Muscle of arm (tissue), 14 donors: Measurements from ENCODE around the gene PPP2R1A. TPM values are rescaled to one million over a fixed set of nuclear protein-coding genes. Genes with fewer than 3 reads are reported as not detected.
A peak's percentile ranks its signal among the peaks of the same experiment; 100 is the strongest.

ENCODE experiments used
- DNase-seq: peaks from one replicate; pipeline ENCODE4 v3.0.0-alpha.2; 2013
- long read RNA-seq, 11 donors: transcript quantifications; one replicate each; lab custom pipeline, GENCODE V29; 2026
- polyA plus RNA-seq, 12 donors: library from polyadenylated mRNA; unstranded; fragments of 120-200 nt; gene quantifications; one replicate each; pipeline ENCODE4 v1.2.1, GENCODE V29; 2013; ENCODE audit not compliant: insufficient read length in 12 of 12

PPP2R1A gene
- 100 to 1,000 TPM in 11 of 12 donors, not detected in 1; 204 to 328 (median 279) TPM for polyA plus RNA-seq
- long read RNA-seq, donor 1, full-length matches to known transcripts = 61 of 115 reads
- long read RNA-seq, donor 1, partial matches to known transcripts = 54 of 115 reads
- long read RNA-seq, donor 1, other reads (novel, unspliced or antisense) = 0 of 115 reads
- long read RNA-seq, donor 2, full-length matches to known transcripts = 71 of 85 reads
- long read RNA-seq, donor 2, partial matches to known transcripts = 8 of 85 reads
- long read RNA-seq, donor 2, other reads (novel, unspliced or antisense) = 6 of 85 reads
- long read RNA-seq, donor 3, full-length matches to known transcripts = 33 of 33 reads
- long read RNA-seq, donor 3, partial matches to known transcripts = 0 of 33 reads
- long read RNA-seq, donor 3, other reads (novel, unspliced or antisense) = 0 of 33 reads
- long read RNA-seq, donor 4, full-length matches to known transcripts = 26 of 40 reads
- long read RNA-seq, donor 4, partial matches to known transcripts = 14 of 40 reads
- long read RNA-seq, donor 4, other reads (novel, unspliced or antisense) = 0 of 40 reads
- long read RNA-seq, donor 5, full-length matches to known transcripts = 85 of 103 reads
- long read RNA-seq, donor 5, partial matches to known transcripts = 12 of 103 reads
- long read RNA-seq, donor 5, other reads (novel, unspliced or antisense) = 6 of 103 reads
- long read RNA-seq, donor 6, full-length matches to known transcripts = 40 of 45 reads
- long read RNA-seq, donor 6, partial matches to known transcripts = 5 of 45 reads
- long read RNA-seq, donor 6, other reads (novel, unspliced or antisense) = 0 of 45 reads
- long read RNA-seq, donor 7, full-length matches to known transcripts = 26 of 38 reads
- long read RNA-seq, donor 7, partial matches to known transcripts = 12 of 38 reads
- long read RNA-seq, donor 7, other reads (novel, unspliced or antisense) = 0 of 38 reads
- long read RNA-seq, donor 8, full-length matches to known transcripts = 78 of 117 reads
- long read RNA-seq, donor 8, partial matches to known transcripts = 39 of 117 reads
- long read RNA-seq, donor 8, other reads (novel, unspliced or antisense) = 0 of 117 reads
- long read RNA-seq, donor 9, full-length matches to known transcripts = 34 of 41 reads
- long read RNA-seq, donor 9, partial matches to known transcripts = 7 of 41 reads
- long read RNA-seq, donor 9, other reads (novel, unspliced or antisense) = 0 of 41 reads
- long read RNA-seq, donor 10, full-length matches to known transcripts = 51 of 73 reads
- long read RNA-seq, donor 10, partial matches to known transcripts = 15 of 73 reads
- long read RNA-seq, donor 10, other reads (novel, unspliced or antisense) = 7 of 73 reads
- long read RNA-seq, donor 11, full-length matches to known transcripts = 79 of 101 reads
- long read RNA-seq, donor 11, partial matches to known transcripts = 22 of 101 reads
- long read RNA-seq, donor 11, other reads (novel, unspliced or antisense) = 0 of 101 reads

GRCh38 chr19:52189735-52190486 is at the start of gene PPP2R1A:
Gene PPP2R1A, plus strand, starts transcription at chr19:52190052. Its CDS starts 45 bp downstream, at chr19:52190097.
- peak; percentile 100 for DNase-seq

- no peak for DNase-seq
Observed at GRCh38 chr19:52141203-52141602, 48.6 kb upstream of the PPP2R1A start.

GRCh38 chr19:52142001-52142595 is 47.8 kb upstream of the PPP2R1A start:
- DNase-seq = no peak

GRCh38 chr19:52148256-52148655 is 41.6 kb upstream of the PPP2R1A start:
- DNase-seq = no peak

GRCh38 chr19:52155596-52156359 is 34.1 kb upstream of the PPP2R1A start:
- DNase-seq = no peak

GRCh38 chr19:52170304-52170703 is 19.5 kb upstream of the PPP2R1A start:
- DNase-seq = no peak

GRCh38 chr19:52170863-52171320 is 19.0 kb upstream of the PPP2R1A start:
- DNase-seq = peak; percentile 18

GRCh38 chr19:52171321-52172169 is 18.3 kb upstream of the PPP2R1A start, which contains the start of gene ZNF836:
Gene ZNF836, minus strand, starts transcription at chr19:52171621. Its CDS starts 3,549 bp downstream, at chr19:52168072.
- peak; percentile 88 for DNase-seq

- DNase-seq = no peak
Observed at GRCh38 chr19:52172347-52172746, 17.5 kb upstream of the PPP2R1A start.

GRCh38 chr19:52176574-52176973 is 13.3 kb upstream of the PPP2R1A start:
- DNase-seq = no peak

- DNase-seq = no peak
Observed at GRCh38 chr19:52187407-52187806, 2.4 kb upstream of the PPP2R1A start.

GRCh38 chr19:52188822-52189734 is 774 bp upstream of the PPP2R1A start:
- no peak for DNase-seq

GRCh38 chr19:52190487-52191293 is 838 bp downstream of the PPP2R1A start:
- no peak for DNase-seq

GRCh38 chr19:52191389-52191788 is 1.5 kb downstream of the PPP2R1A start:
- no peak for DNase-seq

- DNase-seq = no peak
Observed at GRCh38 chr19:52191951-52192350, 2.1 kb downstream of the PPP2R1A start.
